ENCODE measurements around the gene ALKBH6. TPM values are rescaled to one million over a fixed set of nuclear protein-coding genes. Genes with fewer than 3 reads are reported as not detected.

ALKBH6 gene
- total and polyA plus RNA-seq, 10 of the 15 experiments (the other 5 are each of a cell fraction or from before 2014, with no cell fraction given) = 1.2 to 56.5 (median 36.1) TPM

DNA sequence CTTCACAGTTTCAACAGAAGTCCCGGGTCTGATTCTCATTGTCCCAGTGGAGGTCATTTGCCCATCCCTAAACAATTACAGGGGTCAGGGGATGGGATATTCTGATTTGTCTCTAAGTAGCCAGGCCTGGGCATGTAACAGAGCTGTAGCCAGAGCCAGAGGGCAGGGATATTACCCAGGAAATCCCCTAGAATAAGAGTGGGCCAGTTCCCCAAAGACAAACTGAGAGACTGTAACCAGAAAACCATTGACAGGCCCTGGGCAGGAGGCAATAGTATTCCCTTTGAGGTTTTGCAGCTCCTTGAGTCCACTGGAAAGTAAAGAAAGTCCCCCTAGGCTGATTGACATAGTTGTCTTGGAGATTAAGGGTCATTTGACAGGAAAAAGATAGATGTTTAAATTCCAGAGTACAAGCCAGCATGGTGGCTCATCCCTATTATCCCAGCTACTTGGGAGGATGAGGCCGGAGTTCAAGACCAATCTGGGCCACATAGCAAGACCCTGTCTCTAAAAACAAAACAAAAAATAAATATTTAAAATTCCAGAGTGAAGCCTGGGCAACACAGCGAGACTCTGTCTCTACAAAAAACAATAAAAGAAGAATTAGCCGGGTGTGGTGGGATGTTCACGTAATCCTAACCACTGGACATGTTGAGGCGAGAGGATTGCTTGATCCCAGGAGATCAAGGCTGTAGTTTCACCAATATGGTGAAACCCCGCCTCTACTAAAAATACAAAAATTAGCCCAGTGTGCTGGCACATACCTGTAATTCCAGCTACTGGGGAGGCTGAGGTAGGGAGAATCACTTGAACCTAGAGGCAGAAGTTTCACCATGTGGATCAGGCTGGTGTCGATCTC is 20.9 kb downstream of the ALKBH6 start (continued):
- TF ChIP-seq, protein P1, sequence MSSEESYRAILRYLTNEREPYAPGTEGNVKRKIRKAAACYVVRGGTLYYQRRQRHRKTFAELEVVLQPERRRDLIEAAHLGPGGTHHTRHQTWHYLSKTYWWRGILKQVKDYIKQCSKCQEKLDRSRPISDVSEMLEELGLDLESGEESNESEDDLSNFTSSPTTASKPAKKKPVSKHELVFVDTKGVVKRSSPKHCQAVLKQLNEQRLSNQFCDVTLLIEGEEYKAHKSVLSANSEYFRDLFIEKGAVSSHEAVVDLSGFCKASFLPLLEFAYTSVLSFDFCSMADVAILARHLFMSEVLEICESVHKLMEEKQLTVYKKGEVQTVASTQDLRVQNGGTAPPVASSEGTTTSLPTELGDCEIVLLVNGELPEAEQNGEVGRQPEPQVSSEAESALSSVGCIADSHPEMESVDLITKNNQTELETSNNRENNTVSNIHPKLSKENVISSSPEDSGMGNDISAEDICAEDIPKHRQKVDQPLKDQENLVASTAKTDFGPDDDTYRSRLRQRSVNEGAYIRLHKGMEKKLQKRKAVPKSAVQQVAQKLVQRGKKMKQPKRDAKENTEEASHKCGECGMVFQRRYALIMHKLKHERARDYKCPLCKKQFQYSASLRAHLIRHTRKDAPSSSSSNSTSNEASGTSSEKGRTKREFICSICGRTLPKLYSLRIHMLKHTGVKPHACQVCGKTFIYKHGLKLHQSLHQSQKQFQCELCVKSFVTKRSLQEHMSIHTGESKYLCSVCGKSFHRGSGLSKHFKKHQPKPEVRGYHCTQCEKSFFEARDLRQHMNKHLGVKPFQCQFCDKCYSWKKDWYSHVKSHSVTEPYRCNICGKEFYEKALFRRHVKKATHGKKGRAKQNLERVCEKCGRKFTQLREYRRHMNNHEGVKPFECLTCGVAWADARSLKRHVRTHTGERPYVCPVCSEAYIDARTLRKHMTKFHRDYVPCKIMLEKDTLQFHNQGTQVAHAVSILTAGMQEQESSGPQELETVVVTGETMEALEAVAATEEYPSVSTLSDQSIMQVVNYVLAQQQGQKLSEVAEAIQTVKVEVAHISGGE (CRISPR knock-in tag; IDR thresholded peaks at IDR 0.05) = no peak
- TF ChIP-seq ZNF217 (IDR thresholded peaks at IDR 0.05) (no peak), HDGF (IDR thresholded peaks at IDR 0.05) (no peak), SIN3A (IDR thresholded peaks at IDR 0.05; ENCODE audit: low read depth, low read length) (no peak)
- TF ChIP-seq, protein P2, sequence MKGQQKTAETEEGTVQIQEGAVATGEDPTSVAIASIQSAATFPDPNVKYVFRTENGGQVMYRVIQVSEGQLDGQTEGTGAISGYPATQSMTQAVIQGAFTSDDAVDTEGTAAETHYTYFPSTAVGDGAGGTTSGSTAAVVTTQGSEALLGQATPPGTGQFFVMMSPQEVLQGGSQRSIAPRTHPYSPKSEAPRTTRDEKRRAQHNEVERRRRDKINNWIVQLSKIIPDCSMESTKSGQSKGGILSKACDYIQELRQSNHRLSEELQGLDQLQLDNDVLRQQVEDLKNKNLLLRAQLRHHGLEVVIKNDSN (IDR thresholded peaks at IDR 0.05; ENCODE audit: borderline replicate concordance, extremely low read length, insufficient read depth, low read depth, low read length) = no peak
- TF ChIP-seq, protein P3, sequence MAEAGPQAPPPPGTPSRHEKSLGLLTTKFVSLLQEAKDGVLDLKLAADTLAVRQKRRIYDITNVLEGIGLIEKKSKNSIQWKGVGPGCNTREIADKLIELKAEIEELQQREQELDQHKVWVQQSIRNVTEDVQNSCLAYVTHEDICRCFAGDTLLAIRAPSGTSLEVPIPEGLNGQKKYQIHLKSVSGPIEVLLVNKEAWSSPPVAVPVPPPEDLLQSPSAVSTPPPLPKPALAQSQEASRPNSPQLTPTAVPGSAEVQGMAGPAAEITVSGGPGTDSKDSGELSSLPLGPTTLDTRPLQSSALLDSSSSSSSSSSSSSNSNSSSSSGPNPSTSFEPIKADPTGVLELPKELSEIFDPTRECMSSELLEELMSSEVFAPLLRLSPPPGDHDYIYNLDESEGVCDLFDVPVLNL (IDR thresholded peaks at IDR 0.05; ENCODE audit: low read depth, low read length) = no peak
